Myocyte (in vitro differentiated cells): Measurements from ENCODE around the gene ALKAL2. TPM values are rescaled to one million over a fixed set of nuclear protein-coding genes. Genes with fewer than 3 reads are reported as not detected.

Experiments
- DNase-seq: peaks from one replicate; pipeline ENCODE4 v3.0.0-alpha.2; 2012; ENCODE audit warnings: low read depth
- total RNA-seq: library from RNA; depleted of rRNA; stranded (reverse); fragments of >200 nt; gene quantifications from 2 replicates; pipeline ENCODE4 v1.2.3, GENCODE V29; 2014

ALKAL2 gene
- total RNA-seq, 1 donor from 2014 or later = not detected

DNA sequence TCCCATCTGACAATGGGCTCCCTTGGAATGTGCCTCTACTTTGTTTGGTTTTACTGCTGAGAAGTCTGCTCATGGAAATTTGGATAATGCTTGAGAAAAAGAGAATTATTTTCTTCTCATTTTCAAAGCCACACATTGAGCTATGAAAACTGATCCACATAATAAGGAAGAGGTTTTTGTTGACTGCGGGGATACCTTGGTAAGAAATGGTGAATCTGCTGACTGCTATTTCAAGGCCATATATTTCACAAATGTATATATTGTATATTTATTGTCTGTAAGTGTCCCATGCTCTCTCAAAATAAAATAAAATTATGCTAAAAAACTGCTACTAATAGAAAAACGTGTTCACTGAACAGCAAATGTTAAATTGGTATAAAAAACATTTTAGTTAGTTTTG lies 39.2 kb downstream of the ALKAL2 start:
- DNase-seq = no peak

GRCh38 chr2:246489-247144 lies 41.3 kb downstream of the ALKAL2 start:
- peak; percentile 64 for DNase-seq

DNA sequence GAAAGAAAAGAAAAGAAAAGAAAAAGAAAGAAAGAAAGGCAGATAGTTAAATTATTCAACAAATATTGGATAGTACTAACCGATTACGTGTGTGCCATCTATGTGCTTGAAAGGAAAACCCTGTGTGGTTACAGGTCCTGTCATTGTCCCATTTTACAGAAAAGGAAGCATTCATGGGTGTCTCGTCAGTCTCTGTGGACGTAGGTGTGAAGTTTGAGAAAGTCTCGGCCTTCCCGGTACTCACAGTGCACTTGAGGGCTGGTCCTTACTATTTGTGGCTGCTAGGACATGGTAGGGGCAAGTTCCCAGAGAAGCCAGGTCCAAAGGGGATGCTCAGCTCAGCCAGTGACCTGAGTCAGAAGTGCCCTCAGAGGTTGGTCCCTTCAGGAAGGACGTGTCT lies 43.3 kb downstream of the ALKAL2 start:
- DNase-seq = no peak

DNA sequence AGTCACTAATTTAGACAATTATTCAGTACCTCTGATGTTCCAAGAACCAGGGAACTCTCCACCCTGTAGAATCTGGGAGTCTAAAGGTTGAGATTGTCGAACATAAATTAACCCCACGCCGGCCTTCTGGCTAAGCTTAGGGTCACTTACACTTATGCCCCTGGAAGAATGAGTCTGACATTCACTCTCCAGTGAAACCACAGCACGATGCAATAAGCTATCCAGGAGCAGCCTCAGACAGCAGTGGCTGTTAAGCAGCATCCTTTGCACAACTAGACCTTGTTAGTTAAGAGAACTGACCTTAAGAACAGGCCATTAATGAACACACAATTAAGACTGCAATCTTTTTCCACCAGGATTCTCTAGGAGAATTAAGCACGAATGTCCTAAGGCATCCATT lies 49.0 kb downstream of the ALKAL2 start:
- DNase-seq = no peak

DNA sequence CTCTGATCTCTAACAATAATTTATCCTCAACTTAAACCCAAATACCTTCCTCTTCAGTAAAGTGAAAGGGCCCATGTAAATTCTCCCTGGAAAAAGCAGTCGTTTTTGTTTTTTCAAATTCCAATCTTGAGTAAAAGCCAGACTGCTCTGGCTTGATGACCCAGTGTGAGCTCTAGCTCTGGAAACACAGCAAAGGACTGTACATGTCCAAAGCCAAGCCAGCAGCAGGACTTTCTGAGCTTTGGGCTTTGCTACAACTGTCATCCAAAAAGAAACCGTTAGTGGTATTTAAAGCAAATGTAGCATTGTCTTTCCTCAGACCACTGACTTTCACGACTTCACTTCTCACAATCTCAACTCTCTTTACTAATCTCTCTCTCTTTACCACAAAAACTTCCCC lies 49.5 kb downstream of the ALKAL2 start:
- no peak for DNase-seq

DNA sequence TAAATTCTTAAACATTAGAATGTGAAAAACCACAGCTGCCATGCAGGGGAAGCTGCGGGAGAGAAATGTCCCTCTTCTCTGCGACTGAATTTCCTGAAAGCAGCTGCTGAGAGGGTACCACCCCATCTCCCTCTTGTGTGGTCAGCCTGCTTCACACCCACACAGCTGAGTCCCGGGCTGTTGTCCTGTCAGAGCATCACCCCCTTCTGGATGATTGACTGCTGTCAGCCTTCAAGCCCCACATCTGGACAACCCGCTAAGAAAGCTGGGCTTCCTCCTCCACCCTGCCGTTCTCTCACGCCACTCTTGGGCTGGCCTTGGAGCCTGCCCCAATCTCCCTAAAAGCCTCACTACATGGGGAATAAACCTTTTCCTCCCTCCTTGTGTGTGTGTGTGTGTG lies 50.0 kb downstream of the ALKAL2 start:
- DNase-seq = peak; percentile 6

- no peak for DNase-seq
These were observed 50.8 kb downstream of the ALKAL2 start for GRCh38 chr2:236993-237539.

- no peak for DNase-seq
These were observed 53.5 kb downstream of the ALKAL2 start for GRCh38 chr2:234421-234820.

DNA sequence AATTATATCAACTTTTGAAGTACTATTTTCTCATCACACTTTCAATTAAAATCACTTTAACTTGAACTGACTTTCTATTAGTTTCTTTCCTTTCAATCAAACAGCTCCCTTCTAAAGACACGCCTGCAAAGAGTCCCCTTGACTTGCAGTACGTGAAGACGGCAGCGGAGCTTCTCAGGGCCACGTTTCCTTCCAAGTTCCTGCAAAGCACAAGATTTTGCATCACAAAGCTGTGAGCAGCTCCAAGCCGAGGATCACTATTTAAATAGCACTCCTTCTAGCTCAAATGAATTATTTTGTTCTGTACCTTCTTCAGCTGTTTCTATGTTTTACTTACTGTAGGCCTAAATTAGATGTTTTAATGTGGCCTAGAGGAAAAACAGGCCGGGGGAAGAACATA lies 54.9 kb downstream of the ALKAL2 start:
- DNase-seq = no peak

- no peak for DNase-seq
These were observed 56.2 kb downstream of the ALKAL2 start for GRCh38 chr2:231521-232185.

Other genes with a start within 250 kb of the ALKAL2 start
- not detected in 2 replicates for gene FAM110C, start 241.6 kb downstream of the ALKAL2 start, total RNA-seq
- gene SH3YL1, start 24.1 kb downstream of the ALKAL2 start, total RNA-seq = 40.6 and 48.7 TPM in 2 replicates
- gene ACP1, start 23.1 kb downstream of the ALKAL2 start, total RNA-seq = 113 and 114 TPM in 2 replicates